GM19025 (cell line): ENCODE data around the gene CSMD2.

ENCODE experiments used
- ATAC-seq: cut with Tn5 transposase; IDR thresholded peaks from one replicate; pipeline ENCODE4 v1.9.1; 2021; ENCODE audit warnings: mild to moderate bottlenecking, low read depth, moderate library complexity; ENCODE audit not compliant: unreplicated experiment

Gene CSMD2

GRCh38 chr1:33601751-33602150 lies 563.3 kb downstream of the CSMD2 start:
- no peak for ATAC-seq

- ATAC-seq = no peak
Observed at GRCh38 chr1:33599516-33600115, 565.4 kb downstream of the CSMD2 start.

- no peak for ATAC-seq
Observed at GRCh38 chr1:33588726-33589125, 576.3 kb downstream of the CSMD2 start.

GRCh38 chr1:33586795-33587194 lies 578.2 kb downstream of the CSMD2 start:
- no peak for ATAC-seq

GRCh38 chr1:33586106-33586505 lies 578.9 kb downstream of the CSMD2 start:
- no peak for ATAC-seq

GRCh38 chr1:33583567-33583966 lies 581.5 kb downstream of the CSMD2 start:
- ATAC-seq = no peak

- no peak for ATAC-seq
Observed at GRCh38 chr1:33578557-33579448, 586.2 kb downstream of the CSMD2 start.

- no peak for ATAC-seq
Observed at GRCh38 chr1:33577663-33578062, 587.4 kb downstream of the CSMD2 start.

- no peak for ATAC-seq
Observed at GRCh38 chr1:33576821-33577599, 588.0 kb downstream of the CSMD2 start.

GRCh38 chr1:33575324-33575879 lies 589.6 kb downstream of the CSMD2 start:
- ATAC-seq = no peak

- ATAC-seq = no peak
Observed at GRCh38 chr1:33573661-33574060, 591.4 kb downstream of the CSMD2 start.

GRCh38 chr1:33572387-33572786 lies 592.6 kb downstream of the CSMD2 start:
- ATAC-seq = no peak

GRCh38 chr1:33569331-33569730 lies 595.7 kb downstream of the CSMD2 start:
- no peak for ATAC-seq

GRCh38 chr1:33563699-33564098 lies 601.3 kb downstream of the CSMD2 start:
- no peak for ATAC-seq

- no peak for ATAC-seq
Observed at GRCh38 chr1:33562563-33562962, 602.5 kb downstream of the CSMD2 start.

- ATAC-seq = no peak
Observed at GRCh38 chr1:33561576-33561975, 603.5 kb downstream of the CSMD2 start.

GRCh38 chr1:33560680-33561079 lies 604.4 kb downstream of the CSMD2 start:
- no peak for ATAC-seq

GRCh38 chr1:33548721-33549120 lies 616.3 kb downstream of the CSMD2 start:
- ATAC-seq = no peak

GRCh38 chr1:33548319-33548718 lies 616.7 kb downstream of the CSMD2 start:
- ATAC-seq = no peak

GRCh38 chr1:33547576-33547975 lies 617.5 kb downstream of the CSMD2 start:
- ATAC-seq = no peak

- ATAC-seq = no peak
Observed at GRCh38 chr1:33541966-33542365, 623.1 kb downstream of the CSMD2 start.
